GM18526 (cell line): Measurements from ENCODE around the gene ARL11.
A peak's percentile ranks its signal among the peaks of the same experiment; 100 is the strongest.

ENCODE experiments used
- POLR2A ChIP-seq: IDR thresholded peaks from 3 replicates; pipeline ENCODE4 v1.6.1; 2011; ENCODE audit not compliant: insufficient read length; ENCODE audit errors: extremely low read depth

Gene ARL11

DNA sequence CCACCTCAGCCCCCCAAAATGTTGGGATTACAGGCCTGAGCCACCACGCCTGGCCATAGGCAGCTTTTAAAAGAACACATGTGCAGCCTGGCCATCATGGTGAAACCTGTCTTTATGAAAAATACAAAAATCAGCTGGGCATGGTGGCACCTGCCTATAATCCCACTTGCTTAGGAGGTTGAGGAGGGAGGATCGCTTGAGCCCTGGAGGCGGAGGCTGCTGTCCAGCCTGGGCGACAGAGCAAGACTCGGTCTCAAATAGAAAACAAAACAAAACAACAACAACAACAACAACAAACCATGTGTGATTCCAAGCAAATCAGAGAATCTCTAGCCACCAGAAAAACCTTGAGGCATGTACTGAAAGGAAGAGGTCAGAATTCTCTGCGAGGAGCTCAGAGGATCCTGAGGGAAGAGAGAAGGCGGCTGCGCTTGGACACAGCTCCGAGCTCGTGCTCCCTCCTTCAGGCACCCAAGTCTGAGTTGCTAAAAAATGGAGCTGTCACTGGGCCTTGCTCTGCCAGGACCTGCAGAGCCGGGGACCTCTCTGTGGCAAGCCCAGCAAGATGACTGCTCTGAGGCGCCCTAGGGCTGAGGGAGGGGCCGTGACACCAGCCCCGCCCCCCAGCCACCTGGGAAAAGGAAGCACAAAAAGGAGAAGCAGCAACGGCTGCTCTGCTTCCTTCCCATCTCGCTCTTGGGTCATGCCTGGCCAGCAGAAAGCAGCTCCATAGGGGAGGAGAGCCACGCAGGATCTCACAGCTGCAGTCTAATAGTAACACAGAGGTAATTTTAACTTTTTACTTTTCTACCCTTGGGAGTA is at the start of gene ARL11:
ARL11 (plus strand) TSS at position 677 of the 822 bp plus-strand sequence. CDS start 1,941 bp downstream, outside the sequence.
- TF ChIP-seq POLR2A, result peak; percentile 82

- no peak for TF ChIP-seq POLR2A
Observed at GRCh38 chr13:49579501-49579900, 48.8 kb upstream of the ARL11 start.

DNA sequence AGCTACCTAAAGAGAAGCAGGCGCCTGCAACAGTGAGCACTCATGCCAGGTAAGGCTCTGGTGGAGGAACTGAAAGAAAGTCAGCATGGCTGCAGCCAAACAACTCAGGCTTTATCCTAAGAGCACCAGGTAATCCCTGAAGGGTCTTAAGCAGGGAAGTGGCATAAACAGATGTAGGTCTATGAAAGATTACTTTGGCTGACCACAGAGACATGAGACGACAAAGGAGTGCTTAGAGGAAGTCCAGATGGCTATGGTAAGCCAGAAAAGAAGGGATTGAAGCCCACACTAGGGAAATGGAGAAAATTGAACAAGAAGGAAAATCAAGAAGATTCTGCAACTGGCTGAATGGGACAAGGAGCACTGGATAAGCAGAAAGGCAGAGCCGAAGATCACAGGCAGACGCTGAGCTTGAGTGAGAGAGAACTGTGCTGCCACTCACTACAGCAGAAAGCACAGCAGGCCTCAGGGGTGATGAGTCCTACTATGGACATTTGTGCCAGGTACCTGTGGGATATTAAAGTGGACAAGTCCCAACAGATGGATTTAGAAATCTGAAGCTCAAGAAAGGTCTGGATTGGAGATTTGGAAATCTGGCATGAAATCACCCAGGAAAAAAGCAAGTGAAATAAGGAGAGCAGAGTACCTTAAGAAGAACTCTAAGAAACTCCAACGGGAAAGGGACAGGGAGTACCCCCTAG is 47.2 kb upstream of the ARL11 start:
- no peak for TF ChIP-seq POLR2A

DNA sequence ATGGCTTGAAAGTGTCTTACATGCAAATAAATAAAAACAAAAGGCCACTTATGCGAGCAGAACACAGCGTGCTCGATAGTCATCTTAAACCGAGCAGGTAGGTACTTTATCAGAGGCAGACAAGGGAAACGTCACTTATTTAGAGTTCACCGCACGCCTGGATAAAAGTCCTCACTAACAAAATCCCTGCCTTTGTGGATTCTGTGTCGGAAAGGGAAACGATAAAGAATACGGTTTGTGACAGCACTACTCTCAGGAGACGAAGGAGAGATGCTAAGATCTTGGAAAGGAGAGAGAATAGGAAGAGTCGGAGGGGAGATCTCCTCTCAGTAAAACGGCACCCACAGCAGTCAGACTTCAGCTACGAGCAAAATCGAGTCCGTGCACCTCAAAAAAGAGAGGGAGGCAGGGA is 43.5 kb upstream of the ARL11 start:
- no peak for TF ChIP-seq POLR2A

- TF ChIP-seq POLR2A, result peak; percentile 65
Observed at GRCh38 chr13:49585220-49586157, 42.8 kb upstream of the ARL11 start, which contains the start of gene RCBTB1. RCBTB1 (minus strand) TSS chr13:49585558; CDS start chr13:49567279, 18,279 bp downstream.

DNA sequence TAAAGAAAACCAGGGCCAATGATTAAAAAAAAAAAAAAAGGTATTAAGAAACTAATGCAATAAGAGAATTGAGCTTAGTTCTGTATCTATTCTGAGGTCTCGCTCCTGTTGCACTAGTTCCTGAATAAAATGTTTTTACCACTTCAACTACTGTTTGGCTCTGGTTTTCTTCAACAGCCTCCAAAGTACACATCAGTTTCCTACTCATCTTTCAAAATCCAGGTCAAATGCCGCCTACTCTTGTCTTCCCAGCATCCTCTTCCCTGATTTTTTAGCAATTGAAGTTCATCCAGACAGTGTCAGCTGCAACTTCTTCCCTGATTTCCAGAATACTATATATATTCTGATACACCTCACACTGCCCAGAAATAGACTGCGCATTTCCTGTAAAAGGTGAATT is 41.6 kb upstream of the ARL11 start:
- no peak for TF ChIP-seq POLR2A

- no peak for TF ChIP-seq POLR2A
Observed at GRCh38 chr13:49587311-49587847, 40.9 kb upstream of the ARL11 start.

GRCh38 chr13:49594576-49594975 is 33.7 kb upstream of the ARL11 start:
- TF ChIP-seq POLR2A, result no peak

DNA sequence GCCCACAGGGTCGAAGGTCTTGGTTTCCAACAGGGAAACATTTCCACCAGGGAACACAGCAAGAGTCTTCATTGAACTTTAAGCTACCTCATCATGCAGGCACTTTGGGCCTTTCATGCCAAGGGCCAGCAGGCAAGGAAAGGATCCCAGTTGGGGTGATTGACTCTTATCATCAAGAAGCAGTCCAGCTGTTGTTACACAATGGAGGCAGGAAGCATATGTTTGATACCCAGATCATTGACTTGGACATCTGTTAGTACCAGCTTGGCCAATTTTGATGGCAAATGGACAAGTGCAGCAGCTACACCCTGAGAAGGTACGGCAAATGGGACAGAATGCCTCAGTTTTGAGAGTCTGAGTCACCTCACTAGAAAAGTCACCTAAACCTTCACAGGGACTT is 32.1 kb upstream of the ARL11 start:
- no peak for TF ChIP-seq POLR2A

- TF ChIP-seq POLR2A, result no peak
Observed at GRCh38 chr13:49597043-49597641, 31.2 kb upstream of the ARL11 start.

GRCh38 chr13:49602005-49602404 is 26.3 kb upstream of the ARL11 start:
- TF ChIP-seq POLR2A, result no peak

DNA sequence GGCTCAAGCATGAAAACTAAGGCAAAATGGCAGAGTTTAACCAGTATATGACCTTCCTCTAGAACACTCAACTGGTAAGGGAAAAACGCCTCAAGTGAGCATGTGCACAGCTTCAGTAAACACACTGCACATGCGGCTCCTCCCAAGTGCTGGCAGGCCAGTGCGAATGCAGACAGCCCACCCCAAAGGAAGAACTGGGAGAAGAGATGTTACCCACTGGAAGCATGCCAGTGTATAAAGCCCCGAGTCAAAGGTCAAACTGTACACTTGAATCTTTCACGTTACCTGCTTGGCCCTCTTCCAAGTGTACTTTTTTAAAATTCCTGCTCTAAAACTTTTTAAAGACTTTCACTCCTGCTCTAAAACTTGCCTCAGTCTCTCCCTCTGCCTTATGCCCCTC is 23.7 kb upstream of the ARL11 start:
- TF ChIP-seq POLR2A, result no peak

- no peak for TF ChIP-seq POLR2A
Observed at GRCh38 chr13:49606747-49607648, 21.3 kb upstream of the ARL11 start.
